Measurements from ENCODE around the gene FGF12.
"Not testable (repeated sequence)": the region's sequence is repeated elsewhere in the genome, so short reads cannot be mapped to it uniquely, and the experiment has no call there.

Gene FGF12

GRCh38 chr3:192577271-192577670, 150.1 kb downstream of the FGF12 start:
- no peak for DNase-seq

DNA sequence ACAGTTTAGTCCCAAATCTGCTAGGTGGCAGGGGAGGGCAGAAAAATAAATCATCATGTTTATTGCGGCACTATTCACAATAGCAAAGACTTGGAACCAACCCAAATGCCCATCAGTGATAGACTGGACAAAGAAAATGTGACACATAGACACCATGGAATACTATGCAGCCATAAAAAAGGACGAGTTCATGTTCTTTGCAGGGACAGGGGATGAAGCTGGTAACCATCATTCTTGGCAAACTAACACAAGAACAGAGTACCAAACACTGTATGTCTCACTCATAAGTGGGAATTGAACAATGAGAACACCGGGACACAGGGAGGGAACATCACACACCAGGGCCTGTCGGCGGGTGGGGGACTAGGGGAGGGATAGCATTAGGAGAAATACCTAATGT, 150.6 kb downstream of the FGF12 start:
- DNase-seq: not testable (repeated sequence)

DNA sequence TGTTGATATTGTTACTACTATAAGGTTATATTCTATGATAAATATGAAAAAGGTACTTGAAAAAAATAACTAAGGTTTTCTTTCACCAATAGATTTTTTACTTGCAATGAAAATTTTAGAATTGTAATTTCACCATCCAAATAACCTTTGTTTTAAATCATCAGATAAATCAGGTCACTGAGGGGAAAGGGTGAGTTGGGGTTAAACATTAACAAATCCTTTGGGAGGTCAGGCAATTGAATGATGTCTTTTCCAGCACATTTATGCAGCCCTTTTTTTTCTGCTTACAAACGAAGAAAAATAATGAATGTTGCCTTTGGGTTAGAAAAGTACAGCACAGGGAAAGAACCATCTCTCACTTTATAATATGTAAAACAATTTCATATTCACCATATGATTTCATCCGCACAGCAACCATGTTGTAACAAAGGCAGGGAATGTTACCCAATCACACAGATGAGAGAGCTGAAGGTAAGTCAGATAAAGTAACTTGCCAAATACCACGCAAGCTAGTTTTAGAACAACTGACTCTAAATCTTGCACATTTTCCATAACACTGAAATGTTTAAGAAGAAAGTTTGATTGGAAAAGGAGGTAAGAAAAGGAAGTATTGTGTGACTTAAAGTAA, 151.3 kb downstream of the FGF12 start:
- no peak for DNase-seq

GRCh38 chr3:192573240-192573639, 154.1 kb downstream of the FGF12 start:
- DNase-seq: no peak

- peak; percentile 46 for DNase-seq
Measured at GRCh38 chr3:192570821-192571791, 156.2 kb downstream of the FGF12 start.

DNA sequence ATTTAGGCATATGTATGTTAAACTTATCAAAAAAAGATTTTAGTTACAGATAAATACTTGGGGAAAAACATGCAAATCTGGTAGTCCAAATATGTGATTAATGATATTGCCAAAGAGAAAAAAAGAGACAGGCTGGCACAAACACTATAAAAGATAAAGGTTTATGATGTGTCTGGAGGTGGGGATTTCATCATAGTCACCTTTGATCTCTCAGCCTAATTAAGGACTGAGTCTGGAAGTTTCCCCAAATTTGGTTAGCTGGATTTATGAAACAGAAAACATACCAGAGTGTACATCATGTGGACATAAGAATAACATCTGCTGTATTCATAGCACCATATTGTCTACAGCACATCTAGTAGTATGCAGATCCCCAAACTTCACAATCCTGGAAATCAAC, 157.0 kb downstream of the FGF12 start:
- no peak for DNase-seq

GRCh38 chr3:192566706-192567290, 160.5 kb downstream of the FGF12 start:
- DNase-seq: peak; percentile 79

DNA sequence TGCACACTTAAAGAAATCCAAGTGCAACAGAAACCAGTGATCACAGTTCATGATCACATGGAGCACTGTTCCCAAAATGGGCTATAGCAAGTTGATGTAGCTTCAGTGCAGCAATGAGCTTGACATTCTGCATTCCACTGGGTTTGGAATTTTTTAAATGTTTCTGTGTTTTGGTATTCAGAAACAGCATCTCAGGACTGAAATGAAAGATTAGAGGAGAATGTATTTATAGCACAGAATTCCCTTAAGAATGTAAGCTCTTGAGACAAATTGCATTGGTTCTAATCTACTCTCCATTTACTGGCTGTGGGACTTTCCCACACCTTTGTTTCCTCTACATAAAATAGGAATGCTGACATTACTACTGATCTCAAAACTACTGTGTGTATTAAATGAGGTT, 162.7 kb downstream of the FGF12 start:
- DNase-seq: no peak

GRCh38 chr3:192563417-192563816, 163.9 kb downstream of the FGF12 start:
- no peak for DNase-seq

GRCh38 chr3:192553707-192554106, 173.6 kb downstream of the FGF12 start:
- DNase-seq: no peak

DNA sequence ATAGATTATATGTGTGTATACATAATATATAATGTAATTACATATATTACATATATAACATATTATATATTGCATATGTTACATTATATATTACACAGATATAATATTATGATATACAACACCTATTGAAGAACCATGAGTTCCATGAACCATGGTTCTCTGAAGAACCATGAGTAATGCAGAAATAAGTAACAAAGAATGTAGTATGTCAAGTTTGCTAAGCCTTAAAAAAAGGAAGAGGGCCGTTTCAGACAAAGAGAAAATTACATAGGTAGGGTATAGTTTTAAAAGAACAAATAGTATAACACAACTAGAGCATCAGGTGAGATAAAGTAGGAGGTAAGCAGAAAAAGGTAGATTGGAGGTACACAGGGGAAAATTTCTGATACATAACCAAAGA, 177.0 kb downstream of the FGF12 start:
- DNase-seq: no peak

DNA sequence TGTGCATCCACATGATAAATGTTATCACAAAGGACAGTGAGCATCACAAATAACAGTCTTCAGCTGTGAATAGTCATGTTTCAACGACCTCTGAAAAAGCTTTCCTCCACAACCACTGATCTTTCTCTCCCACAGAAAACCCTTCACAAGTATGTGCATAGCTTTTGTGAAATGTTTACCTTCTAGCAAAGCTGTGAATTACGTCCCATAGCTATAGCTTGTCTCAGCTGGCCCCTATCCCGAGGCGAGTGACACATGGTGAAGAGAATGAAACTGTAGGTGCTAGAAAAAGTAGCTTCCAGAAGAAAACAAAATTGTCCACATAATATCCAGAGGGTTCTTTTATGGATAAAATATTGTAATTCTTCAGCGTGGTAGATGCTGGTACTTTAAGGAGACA, 182.0 kb downstream of the FGF12 start:
- DNase-seq: no peak

- DNase-seq: no peak
Measured at GRCh38 chr3:192543163-192543562, 184.2 kb downstream of the FGF12 start.

GRCh38 chr3:192516820-192517219, 210.5 kb downstream of the FGF12 start:
- DNase-seq: no peak

GRCh38 chr3:192515664-192516045, 211.7 kb downstream of the FGF12 start:
- DNase-seq: peak; percentile 43

DNA sequence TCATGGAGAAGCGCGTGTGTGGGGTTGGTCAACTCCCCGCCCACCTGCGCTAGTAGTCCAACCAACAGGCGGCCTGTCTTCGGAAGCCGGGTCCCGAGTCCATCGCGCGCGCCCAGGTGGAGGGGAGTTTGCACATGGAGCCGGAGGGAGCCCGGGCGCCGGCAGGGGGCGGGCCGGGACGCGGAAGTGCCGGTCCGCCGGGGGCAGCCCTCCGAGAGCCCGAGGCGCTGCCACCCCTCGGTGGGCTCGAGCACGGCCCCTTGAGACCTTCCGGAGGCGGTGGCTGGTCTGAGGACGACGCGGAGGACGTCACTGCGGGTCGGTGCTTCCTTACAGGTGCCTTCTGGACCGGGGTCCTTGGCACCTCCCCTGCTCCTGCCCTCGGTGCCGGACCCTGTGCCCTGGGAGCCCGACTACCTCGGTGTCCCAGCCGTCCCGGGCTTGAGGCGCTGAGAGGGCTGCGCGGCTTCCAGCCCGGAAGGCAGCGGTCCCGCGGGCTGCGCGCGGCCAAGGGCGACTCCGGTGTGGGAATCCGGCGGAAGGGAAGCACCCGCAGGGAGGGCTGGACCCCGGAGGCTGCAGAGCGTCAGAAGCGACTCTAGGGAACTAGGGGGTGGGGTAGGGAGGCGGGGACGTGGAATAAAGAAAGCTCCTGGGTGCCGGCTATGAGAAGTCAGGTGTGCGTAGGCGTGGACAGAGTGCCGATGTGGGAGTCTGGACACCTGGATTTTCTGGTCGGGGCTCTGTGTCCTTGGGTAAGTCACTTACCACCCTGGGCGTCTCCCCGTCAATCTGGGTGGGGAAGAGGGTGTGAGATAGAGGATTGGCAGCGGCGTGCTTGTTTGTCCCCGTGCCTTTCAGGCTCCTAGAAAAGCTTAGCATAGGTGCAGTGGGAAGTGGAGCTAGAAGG, 212.3 kb downstream of the FGF12 start:
- peak; percentile 87 for DNase-seq

DNA sequence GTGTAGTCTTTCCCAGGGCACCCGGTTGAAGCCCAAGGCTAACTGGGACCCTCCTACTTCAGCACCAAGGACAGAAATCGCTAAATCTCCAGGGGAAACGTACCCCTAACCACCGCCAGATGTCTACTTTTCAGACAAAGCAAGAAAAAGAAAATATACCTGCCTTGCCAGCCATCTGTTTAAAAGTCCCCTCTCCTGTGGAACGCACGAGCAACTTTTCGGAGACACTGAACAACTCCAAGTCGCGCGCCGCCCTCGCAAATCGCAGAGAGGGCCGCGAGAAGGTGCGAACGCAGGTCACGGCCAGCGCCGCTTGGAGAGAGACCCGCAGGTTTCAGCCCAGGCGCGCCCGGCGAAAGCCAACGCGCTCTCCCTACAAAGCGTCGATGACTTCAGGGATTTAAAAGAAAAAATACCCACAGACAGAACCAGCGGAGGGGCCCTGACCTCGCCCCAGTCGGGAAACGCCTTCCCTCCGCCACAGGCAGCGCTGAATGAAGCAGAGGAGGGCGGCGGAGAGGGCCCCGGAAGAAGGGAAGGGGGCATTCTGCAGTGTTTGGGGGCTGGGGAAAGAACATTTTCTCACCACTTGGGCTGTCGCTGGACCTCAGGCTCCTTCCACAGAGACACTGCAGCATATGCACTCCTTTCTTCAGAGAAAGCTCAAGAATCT, 213.1 kb downstream of the FGF12 start:
- DNase-seq: peak; percentile 48

DNA sequence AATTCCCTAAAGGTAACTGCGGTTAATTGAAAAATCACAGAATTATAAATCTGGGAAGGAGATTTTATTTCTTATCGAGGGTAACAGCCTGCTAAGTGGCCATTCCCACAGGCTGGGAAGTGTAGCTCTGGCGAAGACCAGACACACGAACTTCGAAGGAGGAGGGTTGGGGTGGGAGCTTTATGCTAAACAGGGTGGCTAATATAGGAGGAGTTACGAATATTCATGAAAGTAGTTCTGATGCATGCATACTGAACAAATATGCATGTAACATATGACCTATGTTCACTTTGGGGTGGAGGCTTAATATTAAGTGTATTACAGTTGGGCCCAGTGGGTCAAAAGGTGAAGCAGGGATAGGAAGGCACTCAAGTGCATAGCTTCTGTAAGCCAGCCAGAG, 221.6 kb downstream of the FGF12 start:
- no peak for DNase-seq

GRCh38 chr3:192501401-192501800, 225.9 kb downstream of the FGF12 start:
- no peak for DNase-seq

GRCh38 chr3:192496905-192497587, 230.3 kb downstream of the FGF12 start:
- no peak for DNase-seq

GRCh38 chr3:192494174-192494573, 233.2 kb downstream of the FGF12 start:
- DNase-seq: no peak

DNA sequence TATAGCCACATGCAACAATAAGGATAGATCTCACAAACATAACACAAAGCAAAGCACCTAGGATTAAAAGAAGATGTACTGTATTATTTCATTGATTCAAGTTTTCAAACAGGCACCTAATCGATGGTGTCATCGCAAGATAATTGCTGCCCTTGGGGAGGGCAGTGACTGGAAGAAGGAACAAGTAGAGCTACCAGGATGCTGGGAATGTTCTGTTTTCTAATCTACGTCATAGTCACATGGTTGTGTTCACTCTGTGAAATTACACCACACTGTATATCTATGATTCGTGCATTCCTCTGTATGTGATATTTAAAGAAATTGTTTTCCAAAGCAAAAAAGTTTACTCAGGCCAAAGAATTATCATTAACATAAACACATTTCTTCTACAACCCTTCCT, 236.6 kb downstream of the FGF12 start:
- no peak for DNase-seq

Measured in NCI-H1436 (cell line).